Endothelial cell of umbilical vein (primary cell): ENCODE measurements around the gene LMF1. TPM values are rescaled to one million over a fixed set of nuclear protein-coding genes. Genes with fewer than 3 reads are reported as not detected.

Experiments
- BruUV-seq: library from RNA; stranded (reverse); fragments of 400-500 nt; replicated peaks from 2 replicates; lab custom pipeline; 2021; lab: Mats Ljungman, UMichigan
- CTCF ChIA-PET: fragments of 300-600, 350-600 bp; sonication (Branson Sonifier 250); formaldehyde crosslinking; loops from one replicate; lab custom pipeline; 2021; ENCODE audit warnings: antibody characterized with exemption, inconsistent platforms; lab: Charles Lee
- POLR2A ChIA-PET: fragments of 300-600, 350-600 bp; sonication (Branson Sonifier 250); formaldehyde crosslinking; loops from one replicate; lab custom pipeline; 2021; ENCODE audit warnings: antibody characterized with exemption, inconsistent platforms; lab: Charles Lee
- DNase-seq: peaks from one replicate; pipeline ENCODE4 v3.0.0-alpha.2; 2011; ENCODE audit warnings: low read depth, low spot score
- FAIRE-seq: peaks from 2 replicates; lab custom pipeline; 2011; peaks lifted over from hg19 to GRCh38; lab: Jason Lieb, UNC
- H2AFZ ChIP-seq: 2 replicates; pipeline ENCODE4 v1.6.0; 2012; ENCODE audit warnings: low read depth, low read length, control low read depth, inconsistent platforms
- H3K27ac ChIP-seq: 2 replicates; pipeline ENCODE4 v1.5.1; 2011; ENCODE audit warnings: low read depth, mild to moderate bottlenecking, control low read depth, low read length, moderate library complexity; ENCODE audit not compliant: insufficient read depth
- H3K27me3 ChIP-seq, 2 experiments: 2 replicates each; pipeline versions ENCODE4 v1.6.0 to v1.6.1; 2011; ENCODE audit warnings: low read length in 2 of 2, mixed read lengths in 1 of 2; ENCODE audit not compliant: control insufficient read depth in 2 of 2, insufficient read depth in 2 of 2
- H3K36me3 ChIP-seq, 2 experiments: 2 replicates in 1 of 2; 3 replicates in 1 of 2; pipeline ENCODE4 v1.5.1; 2011; ENCODE audit warnings: low read length in 2 of 2, mild to moderate bottlenecking in 1 of 2, moderate library complexity in 1 of 2; ENCODE audit not compliant: control insufficient read depth in 2 of 2, insufficient read depth in 2 of 2; ENCODE audit errors: extremely low read depth in 1 of 2
- H3K4me1 ChIP-seq: 3 replicates; pipeline ENCODE4 v1.5.1; 2011; ENCODE audit warnings: mild to moderate bottlenecking, low read length; ENCODE audit not compliant: control insufficient read depth, insufficient read depth; ENCODE audit errors: extremely low read depth
- H3K4me2 ChIP-seq: 2 replicates; pipeline ENCODE4 v1.6.1; 2011; ENCODE audit warnings: low read length, control low read depth, mixed read lengths; ENCODE audit not compliant: insufficient read depth
- H3K4me3 ChIP-seq, 3 experiments: fragments of 200-600 bp in 1 of 3; sonication (generic), shearing (Covaris generic) in 1 of 3; replicated peaks in 1 of 3; 2 replicates each; pipeline ENCODE4 v1.5.1; 2011 to 2016; ENCODE audit warnings: control low read depth in 3 of 3, low read length in 3 of 3, mild to moderate bottlenecking in 2 of 3, inconsistent platforms in 1 of 3, low read depth in 1 of 3, moderate library complexity in 1 of 3; ENCODE audit not compliant: insufficient read depth in 1 of 3
- H3K79me2 ChIP-seq: 2 replicates; pipeline ENCODE4 v1.6.0; 2012; ENCODE audit warnings: low read length, inconsistent platforms; ENCODE audit not compliant: control insufficient read depth, insufficient read depth
- H3K9ac ChIP-seq: replicated peaks from 2 replicates; pipeline ENCODE3; 2011; ENCODE audit warnings: low read length, control low read depth; ENCODE audit not compliant: insufficient read depth; ENCODE audit errors: extremely low read depth
- H3K9me1 ChIP-seq: replicated peaks from 3 replicates; pipeline ENCODE4 v1.6.0; 2011; ENCODE audit warnings: mild to moderate bottlenecking, low read length; ENCODE audit not compliant: control insufficient read depth, insufficient read depth; ENCODE audit errors: extremely low read depth
- H3K9me3 ChIP-seq: replicated peaks from 2 replicates; pipeline ENCODE4 v1.5.1; 2012; ENCODE audit warnings: low read length, inconsistent platforms; ENCODE audit not compliant: control insufficient read depth, insufficient read depth
- H4K20me1 ChIP-seq: replicated peaks from 2 replicates; pipeline ENCODE3; 2011; ENCODE audit warnings: mild to moderate bottlenecking, low read length; ENCODE audit not compliant: control insufficient read depth, insufficient read depth; ENCODE audit errors: extremely low read depth
- CTCF ChIP-seq, 2 donors: IDR thresholded peaks; 1 replicate in 1 of 2; 2 replicates in 1 of 2; pipeline ENCODE4 v1.5.1; 2011; ENCODE audit warnings: low read length in 2 of 2, mild to moderate bottlenecking in 2 of 2, moderate library complexity in 2 of 2, control low read depth in 1 of 2, inconsistent platforms in 1 of 2, low read depth in 1 of 2; ENCODE audit not compliant: insufficient read depth in 1 of 2; ENCODE audit errors: extremely low read depth in 1 of 2
- EZH2 ChIP-seq: IDR thresholded peaks from 2 replicates; pipeline ENCODE4 v1.6.1; 2012; ENCODE audit warnings: borderline replicate concordance, low read depth, mild to moderate bottlenecking, moderate library complexity, low read length, inconsistent platforms; ENCODE audit not compliant: severe bottlenecking
- FOS ChIP-seq: IDR thresholded peaks from 2 replicates; pipeline ENCODE4 v1.6.1; 2011; ENCODE audit warnings: mild to moderate bottlenecking, low read length, moderate library complexity, borderline replicate concordance; ENCODE audit not compliant: insufficient read depth
- GATA2 ChIP-seq: IDR thresholded peaks from 2 replicates; pipeline ENCODE4 v1.7.0; 2011; ENCODE audit warnings: low read depth, mild to moderate bottlenecking, moderate library complexity, mixed read lengths, low read length; ENCODE audit not compliant: insufficient read length, insufficient read depth
- JUN ChIP-seq: IDR thresholded peaks from 2 replicates; pipeline ENCODE4 v1.6.1; 2011; ENCODE audit warnings: borderline replicate concordance, low read depth; ENCODE audit not compliant: insufficient read length, insufficient read depth
- MAX ChIP-seq: IDR thresholded peaks from 2 replicates; pipeline ENCODE4 v1.6.1; 2011; ENCODE audit not compliant: insufficient read depth, insufficient read length
- MYC ChIP-seq: IDR thresholded peaks from one replicate; pipeline ENCODE4 v1.6.1; 2011; ENCODE audit warnings: mild to moderate bottlenecking, low read depth, low read length
- POLR2A ChIP-seq: IDR thresholded peaks from 2 replicates; pipeline ENCODE4 v1.6.1; 2012; ENCODE audit warnings: low read depth, mild to moderate bottlenecking, control low read depth, low read length
- POLR2AphosphoS5 ChIP-seq: IDR thresholded peaks from 2 replicates; pipeline ENCODE4 v1.6.1; 2012; ENCODE audit warnings: low read depth, mild to moderate bottlenecking, control low read depth, low read length, moderate library complexity; ENCODE audit not compliant: insufficient read depth
- dilution Hi-C: fragments of 300-500 bp; cut with MboI; formaldehyde crosslinking; loops from one replicate; pipeline ENCODE4 v1.15.0; 2019; ENCODE audit warnings: low sequenced_read_pairs; ENCODE audit not compliant: extremely low pct_ligation_motif_present
- intact Hi-C: fragments of 100-400 bp; cut with micrococcal nuclease; formaldehyde crosslinking; loops from one replicate; pipeline ENCODE4 v1.10.0; 2022
- polyA plus RNA-seq, 4 experiments: library from polyadenylated mRNA; depleted of rRNA in 3 of 4; stranded (reverse) in 3 of 4; unstranded in 1 of 4; fragments of >200 nt; gene quantifications; 2 replicates each; pipeline versions ENCODE4 v1.2.1 to v1.2.3, GENCODE V29; 2011 to 2012; ENCODE audit warnings: missing spikeins in 1 of 4
- total RNA-seq: library from RNA; stranded (reverse); gene quantifications from 2 replicates; pipeline ENCODE4 v1.2.3, GENCODE V29; 2021

The LMF1 gene
- total and polyA plus RNA-seq, 2 donors (not counting 3 experiments of a cell fraction or from before 2014, with no cell fraction given) = 17.8 TPM

GRCh38 chr16:835373-835772 lies 135.4 kb downstream of the LMF1 start:
- intact Hi-C loops (no loop called here), dilution Hi-C loops (no loop called here)
- DNase-seq (no peak), FAIRE-seq (no peak)
- TF ChIP-seq JUN (no peak), GATA2 (no peak), POLR2A (no peak), POLR2AphosphoS5 (no peak), FOS (no peak), MAX (no peak)
- ChIA-PET CTCF (no interaction called here), POLR2A (no interaction called here)
- no peaks in the 10 kb centered on the region for H3K79me2 ChIP-seq
- H3K36me3 ChIP-seq = no peaks in the 10 kb centered on the region
- H3K9me1 ChIP-seq = no peaks in the 10 kb centered on the region
- no peak overlapping the region for H3K4me3 ChIP-seq
- no peak overlapping the region for H3K4me2 ChIP-seq
- H3K27ac ChIP-seq = no peak overlapping the region
- H2AFZ ChIP-seq = no peak overlapping the region
- no peaks in the 10 kb centered on the region for H3K9me3 ChIP-seq
- H3K9ac ChIP-seq = no peak overlapping the region
- no peaks in the 10 kb centered on the region for H3K27me3 ChIP-seq
- no TSS peak for BruUV-seq
- H4K20me1 ChIP-seq = no peaks in the 10 kb centered on the region
- no peaks in the 10 kb centered on the region for H3K4me1 ChIP-seq

- no peak overlapping the region for H3K27ac ChIP-seq
- TF ChIP-seq GATA2 = no peak
- TF ChIP-seq POLR2A = no peak
- no peak for TF ChIP-seq JUN
- no peak for TF ChIP-seq MAX
- no peak for TF ChIP-seq POLR2AphosphoS5
- no peak for TF ChIP-seq CTCF (IDR thresholded peaks at IDR 0.05; ENCODE audit: extremely low read depth in 1 of 2, insufficient read depth in 1 of 2, low read depth in 1 of 2, low read length in 2 of 2)
- no peak for TF ChIP-seq FOS
- no peak for TF ChIP-seq EZH2
- no peak for TF ChIP-seq MYC
- no peak overlapping the region for H3K9ac ChIP-seq
- DNase-seq (no peak), FAIRE-seq (no peak)
- dilution Hi-C loops (no loop called here), intact Hi-C loops (no loop called here)
- H4K20me1 ChIP-seq = no peaks in the 10 kb centered on the region
- no peak overlapping the region for H3K4me3 ChIP-seq
- ChIA-PET POLR2A (no interaction called here), CTCF (no interaction called here)
- H3K9me3 ChIP-seq = no peaks in the 10 kb centered on the region
- no peaks in the 10 kb centered on the region for H3K4me1 ChIP-seq
- H3K79me2 ChIP-seq = no peaks in the 10 kb centered on the region
- no peak overlapping the region for H2AFZ ChIP-seq
- H3K36me3 ChIP-seq = no peaks in the 10 kb centered on the region
- H3K27me3 ChIP-seq = no peaks in the 10 kb centered on the region
- no TSS peak for BruUV-seq
- H3K9me1 ChIP-seq = no peaks in the 10 kb centered on the region
- no peak overlapping the region for H3K4me2 ChIP-seq
These were observed 137.4 kb downstream of the LMF1 start for GRCh38 chr16:833411-833810.
